Activated CD4-positive, alpha-beta T cell treated with anti-CD3 and anti-CD28 coated beads for 36 hours (primary cell): Measurements from ENCODE around the gene TMEM272. TPM values are rescaled to one million over a fixed set of nuclear protein-coding genes. Genes with fewer than 3 reads are reported as not detected.

Experiments used
- ATAC-seq: fragments of 200-7000 bp; cut with Tn5 transposase; one replicate; pipeline ENCODE4 v1.10.0; 2021; ENCODE audit warnings: mild to moderate bottlenecking, moderate library complexity
- CTCF ChIA-PET: fragments of 350-600 bp; sonication (Branson Sonifier 250); formaldehyde crosslinking; loops from one replicate; lab custom pipeline; 2021; ENCODE audit warnings: antibody characterized with exemption; lab: Charles Lee
- POLR2A ChIA-PET: fragments of 350-600 bp; sonication (Branson Sonifier 250); formaldehyde crosslinking; loops from one replicate; lab custom pipeline; 2021; ENCODE audit warnings: antibody characterized with exemption, inconsistent platforms; lab: Charles Lee
- DNase-seq: peaks from one replicate; pipeline ENCODE4 v3.0.0-alpha.2; 2020
- H3K27ac Mint-ChIP-seq: one replicate; pipeline ENCODE4 v1.8.0; 2021; ENCODE audit warnings: mixed read lengths
- H3K27me3 Mint-ChIP-seq: one replicate; pipeline ENCODE4 v1.8.0; 2021; ENCODE audit warnings: mixed read lengths
- H3K36me3 Mint-ChIP-seq: one replicate; pipeline ENCODE4 v1.8.0; 2021; ENCODE audit warnings: low read depth, mixed read lengths
- H3K4me1 Mint-ChIP-seq: one replicate; pipeline ENCODE4 v1.8.0; 2021; ENCODE audit warnings: mixed read lengths
- H3K4me3 Mint-ChIP-seq: one replicate; pipeline ENCODE4 v1.8.0; 2021; ENCODE audit warnings: mild to moderate bottlenecking, moderate library complexity, mixed read lengths
- H3K9me3 Mint-ChIP-seq: one replicate; pipeline ENCODE4 v1.8.0; 2021; ENCODE audit warnings: low read depth, mixed read lengths
- intact Hi-C, 2 experiments: fragments of 100-400 bp; cut with DNase I in 1 of 2; cut with micrococcal nuclease in 1 of 2; formaldehyde crosslinking; loops; one replicate each; pipeline versions ENCODE4 v1.14.2 to v1.15.1; 2022 to 2024; cut with DNase I, micrococcal nuclease
- total RNA-seq, 2 experiments: library from RNA; stranded (reverse); gene quantifications; one replicate each; pipeline ENCODE4 v1.2.3, GENCODE V29; 2021

The TMEM272 gene
- total RNA-seq, 2 experiments from 2014 or later, result 0.18 to 0.33 TPM

GRCh38 chr13:51771418-51772104 lies 73.4 kb downstream of the TMEM272 start:
- POLR2A ChIA-PET, result no interaction called here

DNA sequence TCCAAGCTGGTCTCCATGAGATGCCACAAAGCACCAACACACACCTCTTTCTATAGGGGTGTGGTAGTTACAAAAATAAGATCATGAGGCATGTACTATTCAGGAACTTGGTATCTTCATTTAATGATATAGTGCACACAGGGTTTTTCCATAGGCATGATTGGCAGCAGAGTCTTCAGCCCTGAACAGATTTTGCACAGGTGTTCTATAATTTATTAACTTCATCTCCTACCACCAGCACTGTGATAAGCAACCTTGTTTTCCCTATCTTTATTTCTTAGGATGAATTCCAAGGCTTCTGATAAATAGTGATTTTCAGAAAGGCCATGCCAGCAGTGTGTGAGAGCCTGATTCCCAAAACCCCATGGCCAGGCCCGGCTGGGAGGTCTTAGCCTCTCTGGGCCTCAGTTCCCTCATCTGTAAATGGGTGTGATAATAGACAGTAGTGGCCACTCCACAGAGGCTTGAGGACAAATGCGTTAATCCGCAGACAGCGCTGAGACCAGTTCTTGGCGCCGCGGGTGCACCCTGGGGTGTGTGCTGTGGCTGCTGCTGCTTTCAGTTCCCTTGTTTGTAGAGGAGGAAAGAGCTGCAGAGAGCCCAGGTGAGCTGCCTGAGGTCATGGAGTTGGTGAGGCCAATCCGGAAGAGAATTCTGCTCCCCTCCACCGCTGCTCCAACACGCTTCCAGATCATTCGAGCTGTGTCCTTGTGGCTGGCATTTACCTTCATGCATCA lies 74.1 kb downstream of the TMEM272 start:
- Mint-ChIP-seq H3K9me3 (no peaks in the 10 kb centered on the region), H3K27me3 (no peaks in the 10 kb centered on the region), H3K27ac (no peak overlapping the region), H3K36me3 (no peaks in the 10 kb centered on the region), H3K4me3 (no peak overlapping the region), H3K4me1 (peaks cover 7% of the 10 kb centered on the region)
- intact Hi-C loops, result no loop called here
- CTCF ChIA-PET, result interaction anchor here (0.5 to 1.7 kb wide), 3 partner anchors 9 to 27 kb away, joined by 3 to 4 read pairs (median 4); no protein-coding TSS in a partner anchor
- POLR2A ChIA-PET, result no interaction called here
- peak; percentile 13 for ATAC-seq
- DNase-seq, result no peak

More at GRCh38 chr13:51771418-51772104, 73.4 kb downstream of the TMEM272 start:
- Mint-ChIP-seq H3K4me3 (no peak overlapping the region), H3K27ac (no peak overlapping the region), H3K27me3 (no peaks in the 10 kb centered on the region), H3K9me3 (no peaks in the 10 kb centered on the region), H3K4me1 (peaks cover 4% of the 10 kb centered on the region), H3K36me3 (no peaks in the 10 kb centered on the region)
- intact Hi-C loops, result no loop called here
- ATAC-seq, result no peak
- no peak for DNase-seq
- CTCF ChIA-PET, result interaction anchor here (0.5 to 1.7 kb wide), 4 partner anchors 9 to 66 kb away, joined by 3 to 4 read pairs (median 4); no protein-coding TSS in a partner anchor

DNA sequence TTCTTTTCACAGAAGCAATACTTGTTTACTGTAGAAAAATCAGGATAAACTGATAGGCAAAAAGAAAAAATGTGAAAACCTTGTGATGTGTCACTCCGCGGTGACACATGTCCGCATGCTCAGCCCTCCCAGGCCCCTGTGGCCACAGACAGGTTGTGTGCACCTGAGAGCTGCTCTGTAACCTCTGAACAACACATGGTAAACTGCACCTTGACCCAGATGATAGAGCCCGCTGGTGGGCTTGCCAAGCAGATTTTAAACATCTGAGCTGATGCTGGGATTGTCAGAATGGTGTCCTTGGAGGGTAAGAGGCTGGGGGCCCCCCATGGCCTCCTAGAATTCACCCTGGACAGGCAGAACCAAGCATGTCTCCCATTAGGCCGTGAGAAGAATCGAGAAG lies 74.8 kb downstream of the TMEM272 start:
- Mint-ChIP-seq H3K36me3 (no peaks in the 10 kb centered on the region), H3K27me3 (no peaks in the 10 kb centered on the region), H3K4me1 (peaks cover 14% of the 10 kb centered on the region), H3K9me3 (no peaks in the 10 kb centered on the region), H3K27ac (no peak overlapping the region), H3K4me3 (no peak overlapping the region)
- ATAC-seq (no peak), DNase-seq (no peak)
- ChIA-PET POLR2A (no interaction called here), CTCF (interaction anchor here (1.7 kb wide), 1 partner anchor 10 kb away, joined by 4 read pairs; no protein-coding TSS in a partner anchor)
- intact Hi-C loops, result no loop called here

DNA sequence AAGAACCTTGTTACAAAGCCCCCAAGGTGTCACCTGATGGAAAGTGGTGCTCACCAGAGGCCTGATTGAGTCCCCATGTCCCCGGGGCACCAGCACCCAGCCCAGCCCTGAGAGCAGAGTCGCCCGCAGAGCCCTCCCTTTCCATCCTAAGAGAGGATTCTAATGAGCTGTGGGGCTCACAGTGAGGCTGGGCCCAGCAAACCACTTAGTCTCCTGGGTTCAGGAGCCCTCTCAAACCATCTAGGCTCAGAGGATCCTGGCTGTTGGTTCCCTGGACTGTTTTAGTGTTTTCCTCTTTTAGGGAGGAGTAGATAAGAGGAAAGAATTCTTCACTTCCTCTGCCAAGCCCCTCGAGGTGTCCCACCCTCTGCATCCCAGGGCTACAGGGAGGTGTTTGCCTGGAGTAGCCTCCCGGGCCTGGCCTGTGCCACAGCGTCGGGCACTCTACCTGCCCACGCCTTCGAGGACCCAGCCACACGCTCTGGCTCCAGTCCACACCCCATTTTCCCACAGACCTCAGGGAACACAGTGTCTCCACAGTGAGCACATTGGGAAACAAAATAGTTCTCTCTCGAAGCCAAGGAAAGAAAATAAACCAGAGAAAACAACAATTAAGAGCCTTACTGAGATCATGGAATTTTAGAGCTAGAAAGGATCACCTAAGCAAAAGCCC lies 75.4 kb downstream of the TMEM272 start:
- intact Hi-C loops, result loop anchor here in 1 of 2 experiments (10.0 kb wide), 2 partner anchors 125 to 315 kb away; partner anchors contain the start of gene INTS6
- no peaks in the 10 kb centered on the region for H3K27me3 Mint-ChIP-seq
- H3K36me3 Mint-ChIP-seq, result no peaks in the 10 kb centered on the region
- DNase-seq, result no peak
- ChIA-PET CTCF (no interaction called here), POLR2A (no interaction called here)
- no peak overlapping the region for H3K4me3 Mint-ChIP-seq
- peaks cover 20% of the 10 kb centered on the region for H3K4me1 Mint-ChIP-seq
- H3K9me3 Mint-ChIP-seq, result no peaks in the 10 kb centered on the region
- ATAC-seq, result no peak
- no peak overlapping the region for H3K27ac Mint-ChIP-seq

DNA sequence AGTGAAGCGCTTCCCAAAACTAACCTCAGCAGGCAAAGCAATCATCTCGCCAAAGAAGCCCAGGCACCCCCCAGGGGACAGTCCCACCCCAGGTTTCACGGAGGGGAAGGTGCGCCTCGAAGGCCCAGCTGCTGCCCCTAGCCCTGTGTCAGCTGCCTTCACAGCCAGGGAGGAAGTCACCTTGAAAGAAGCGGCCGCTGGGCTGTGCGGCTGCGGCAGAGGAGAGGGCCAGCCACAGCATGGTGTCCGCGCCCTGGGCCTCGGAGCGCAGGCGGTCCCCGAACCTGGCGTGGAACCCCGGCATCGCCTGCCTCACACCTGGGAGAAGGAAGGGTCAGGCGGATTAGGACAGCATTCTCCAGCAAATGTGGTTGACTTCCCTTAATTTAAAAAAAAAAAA lies 76.0 kb downstream of the TMEM272 start:
- H3K27ac Mint-ChIP-seq, result no peak overlapping the region
- no peaks in the 10 kb centered on the region for H3K9me3 Mint-ChIP-seq
- DNase-seq (no peak), ATAC-seq (no peak)
- H3K36me3 Mint-ChIP-seq, result no peaks in the 10 kb centered on the region
- CTCF ChIA-PET, result no interaction called here
- peaks cover 25% of the 10 kb centered on the region for H3K4me1 Mint-ChIP-seq
- H3K4me3 Mint-ChIP-seq, result no peak overlapping the region
- POLR2A ChIA-PET, result no interaction called here
- H3K27me3 Mint-ChIP-seq, result no peaks in the 10 kb centered on the region
- intact Hi-C loops, result loop anchor here in 1 of 2 experiments (10.0 kb wide), 2 partner anchors 124 to 314 kb away; partner anchors contain the start of gene INTS6

- intact Hi-C loops, result loop anchor here in 1 of 2 experiments (10.0 kb wide), 2 partner anchors 124 to 314 kb away; partner anchors contain the start of gene INTS6
- Mint-ChIP-seq H3K36me3 (no peaks in the 10 kb centered on the region), H3K9me3 (no peaks in the 10 kb centered on the region), H3K27me3 (no peaks in the 10 kb centered on the region), H3K27ac (no peak overlapping the region), H3K4me1 (peaks cover 29% of the 10 kb centered on the region), H3K4me3 (no peak overlapping the region)
- POLR2A ChIA-PET, result no interaction called here
- DNase-seq (no peak), ATAC-seq (no peak)
- CTCF ChIA-PET, result interaction anchor here (2.1 kb wide), 1 partner anchor 29 kb away, joined by 8 read pairs; no protein-coding TSS in a partner anchor
Measured at GRCh38 chr13:51768378-51768921, 76.5 kb downstream of the TMEM272 start.

- no peaks in the 10 kb centered on the region for H3K9me3 Mint-ChIP-seq
- no peak overlapping the region for H3K27ac Mint-ChIP-seq
- ATAC-seq, result no peak
- intact Hi-C loops, result loop anchor here in 1 of 2 experiments (10.0 kb wide), 2 partner anchors 122 to 312 kb away; partner anchors contain the start of gene INTS6
- ChIA-PET POLR2A (no interaction called here), CTCF (interaction anchor here (0.7 to 2.1 kb wide), 3 partner anchors 30 to 313 kb away, joined by 3 to 8 read pairs (median 3); no protein-coding TSS in a partner anchor)
- DNase-seq, result peak; percentile 20
- H3K4me1 Mint-ChIP-seq, result peaks cover 43% of the 10 kb centered on the region
- no peak overlapping the region for H3K4me3 Mint-ChIP-seq
- peaks cover 3% of the 10 kb centered on the region for H3K36me3 Mint-ChIP-seq
- no peaks in the 10 kb centered on the region for H3K27me3 Mint-ChIP-seq
Measured at GRCh38 chr13:51767100-51767499, 77.9 kb downstream of the TMEM272 start.

DNA sequence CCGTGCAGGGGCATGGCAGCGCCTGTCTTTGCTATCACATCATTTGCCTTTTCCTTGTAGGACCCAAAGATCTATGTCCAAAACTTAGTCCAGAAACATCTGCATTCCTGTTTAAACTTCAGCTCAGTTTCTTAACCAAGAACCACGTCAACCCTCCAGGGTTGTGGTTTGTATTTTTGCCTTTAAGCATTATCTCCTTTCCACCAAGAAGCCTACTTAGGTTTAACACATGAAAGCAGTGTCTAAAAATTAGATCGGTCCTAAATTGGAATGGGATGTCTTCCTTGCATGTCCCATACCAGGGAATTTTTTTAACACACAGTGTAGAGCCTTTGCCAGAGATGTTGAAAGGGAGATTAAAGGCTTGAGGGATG lies 79.8 kb downstream of the TMEM272 start:
- Mint-ChIP-seq H3K9me3 (no peaks in the 10 kb centered on the region), H3K36me3 (peaks cover 3% of the 10 kb centered on the region), H3K4me1 (peaks cover 45% of the 10 kb centered on the region), H3K4me3 (peak overlapping the region; percentile 74), H3K27ac (peak overlapping the region; percentile 97), H3K27me3 (no peaks in the 10 kb centered on the region)
- ChIA-PET POLR2A (interaction anchor here (0.6 kb wide), 1 partner anchor 182 kb away, joined by 3 read pairs; no protein-coding TSS in a partner anchor), CTCF (interaction anchor here (0.6 to 2.8 kb wide), 6 partner anchors 18 to 330 kb away, joined by 3 to 12 read pairs (median 5); no protein-coding TSS in a partner anchor)
- ATAC-seq, result no peak
- no peak for DNase-seq
- intact Hi-C loops, result loop anchor here (2.0 to 10.0 kb wide), 4 partner anchors 38 to 310 kb away; partner anchors contain the start of gene INTS6 (in 1 of the 2)

- POLR2A ChIA-PET, result interaction anchor here (0.5 to 1.2 kb wide), 7 partner anchors 20 to 426 kb away, joined by 3 to 15 read pairs (median 3); partner anchors contain the start of gene INTS6
- CTCF ChIA-PET, result interaction anchor here (0.5 to 2.8 kb wide), 16 partner anchors 19 to 609 kb away, joined by 3 to 12 read pairs (median 4); partner anchors contain the start of gene NEK5
- no peaks in the 10 kb centered on the region for H3K9me3 Mint-ChIP-seq
- H3K4me1 Mint-ChIP-seq, result peaks cover 45% of the 10 kb centered on the region
- ATAC-seq, result peak; percentile 91
- intact Hi-C loops, result loop anchor here (1.0 to 10.0 kb wide), 6 partner anchors 38 to 311 kb away; partner anchors contain the start of genes INTS6 (in 2 of the 2) and WDFY2 (in 2 of the 2)
- peak overlapping the region; percentile 74 for H3K4me3 Mint-ChIP-seq
- peak overlapping the region; percentile 97 for H3K27ac Mint-ChIP-seq
- H3K36me3 Mint-ChIP-seq, result peaks cover 3% of the 10 kb centered on the region
- H3K27me3 Mint-ChIP-seq, result no peaks in the 10 kb centered on the region
- peak; percentile 83 for DNase-seq
Measured at GRCh38 chr13:51764184-51765141, 80.5 kb downstream of the TMEM272 start.
